Stimulated activated naive CD4-positive, alpha-beta T cell (primary cell): ENCODE data around the gene DNAJA4.
"Not testable (repeated sequence)": the region's sequence is repeated elsewhere in the genome, so short reads cannot be mapped to it uniquely, and the experiment has no call there.

Experiments
- DNase-seq, 6 experiments: peaks; one replicate each; lab custom pipeline; 2025; lab: John Stamatoyannopoulos, UW

DNAJA4 gene

DNA sequence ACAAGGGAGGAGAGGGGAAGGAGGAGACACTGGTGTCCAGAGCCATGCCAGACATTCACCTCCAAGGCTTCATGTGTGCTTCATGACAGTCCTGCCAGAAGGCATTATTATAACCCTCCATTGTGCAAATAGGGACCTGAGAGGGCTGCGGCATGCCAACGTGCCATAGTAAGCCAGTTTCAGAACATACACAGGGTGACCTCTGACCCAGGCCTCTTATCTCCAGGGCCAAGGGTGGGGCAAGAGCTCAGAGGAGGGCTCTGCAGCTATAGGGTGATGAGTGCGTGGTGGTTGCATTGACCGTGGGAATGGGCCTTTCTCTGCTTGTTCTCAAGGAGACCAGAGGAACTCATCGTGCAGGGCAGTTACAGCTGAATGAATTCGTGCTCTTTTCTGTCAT is 20.3 kb upstream of the DNAJA4 start:
- no peak for DNase-seq

DNA sequence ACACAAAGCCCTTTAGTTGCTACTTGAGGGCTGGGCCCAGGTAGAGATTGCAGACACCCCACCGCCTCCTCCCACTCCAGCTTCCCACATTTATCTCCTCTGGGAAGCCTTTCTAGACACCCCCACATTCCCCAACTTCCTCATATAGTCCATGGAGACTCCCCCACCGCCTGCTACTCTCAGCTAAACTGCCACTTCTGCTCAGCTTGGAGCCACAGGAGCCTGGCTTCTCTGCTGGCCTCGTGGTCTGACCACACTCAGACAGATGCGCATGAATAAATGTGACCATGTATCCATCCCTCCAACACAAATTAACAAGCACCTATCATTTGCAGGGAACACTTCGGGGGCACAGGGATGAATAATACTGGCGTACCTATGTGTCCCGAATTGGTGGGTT is 19.5 kb upstream of the DNAJA4 start:
- DNase-seq, result no peak

DNA sequence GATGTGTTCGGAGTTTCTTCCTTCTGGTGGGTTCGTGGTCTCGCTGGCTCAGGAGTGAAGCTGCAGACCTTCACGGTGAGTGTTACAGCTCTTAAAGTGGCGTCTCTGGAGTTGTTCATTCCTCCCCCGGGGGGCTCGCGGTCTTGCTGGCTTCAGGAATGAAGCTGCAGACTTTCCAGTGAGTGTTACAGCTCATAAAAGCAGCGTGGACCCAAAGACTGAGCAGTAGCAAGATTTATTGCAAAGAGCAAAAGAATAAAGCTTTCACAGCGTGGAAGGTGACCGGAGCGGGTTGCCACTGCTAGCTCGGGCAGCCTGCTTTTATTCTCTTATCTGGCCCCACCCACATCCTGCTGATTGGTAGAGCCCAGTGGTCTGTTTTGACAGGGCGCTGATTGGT is 19.0 kb upstream of the DNAJA4 start:
- not testable (repeated sequence) for DNase-seq

DNA sequence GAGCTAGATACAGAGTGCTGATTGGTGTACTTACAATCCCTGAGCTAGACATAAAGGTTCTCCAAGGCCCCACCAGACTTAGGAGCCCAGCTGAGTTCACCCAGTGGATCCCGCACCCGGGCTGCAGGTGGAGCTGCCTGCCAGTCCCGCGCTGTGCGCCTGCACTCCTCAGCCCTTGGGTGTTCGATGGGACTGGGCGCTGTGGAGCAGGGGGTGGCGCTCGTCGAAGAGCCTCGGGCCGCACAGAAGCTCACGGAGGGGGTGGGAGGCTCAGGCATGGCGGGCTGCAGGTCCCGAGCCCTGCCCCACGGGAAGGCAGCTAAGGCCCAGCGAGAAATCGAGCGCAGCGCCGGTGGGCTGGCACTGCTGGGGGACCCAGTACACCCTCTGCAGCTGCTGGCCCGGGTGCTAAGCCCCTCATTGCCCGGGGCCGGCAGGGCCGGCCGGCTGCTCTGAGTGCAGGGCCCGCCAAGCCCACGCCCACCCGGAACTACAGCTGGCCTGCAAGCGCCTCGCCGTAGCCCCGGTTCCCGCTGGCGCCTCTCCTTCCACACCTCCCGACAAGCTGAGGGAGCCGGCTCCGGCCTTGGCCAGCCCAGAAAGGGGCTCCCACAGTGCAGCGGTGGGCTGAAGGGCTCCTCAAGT is 18.3 kb upstream of the DNAJA4 start:
- not testable (repeated sequence) for DNase-seq

DNA sequence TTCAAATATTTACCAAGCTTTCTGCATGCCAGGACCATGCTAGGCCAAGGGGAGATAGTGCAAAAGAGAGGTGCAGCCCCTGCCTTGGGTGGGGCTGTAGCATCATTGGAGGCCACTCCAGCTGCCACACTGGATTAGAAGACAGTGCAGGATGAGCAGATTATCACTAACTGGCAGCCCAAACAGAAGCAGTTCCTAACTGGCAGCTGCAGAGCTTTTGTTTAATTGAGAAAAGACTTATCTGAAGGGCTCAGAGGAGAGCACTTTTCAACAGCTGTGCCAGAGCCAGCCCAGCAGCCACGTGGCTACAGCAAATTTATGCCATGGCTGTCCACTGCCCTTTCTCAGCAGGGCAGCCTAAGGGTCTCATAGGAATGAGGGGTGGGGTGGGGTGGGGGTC is 16.5 kb upstream of the DNAJA4 start:
- DNase-seq, result no peak

DNA sequence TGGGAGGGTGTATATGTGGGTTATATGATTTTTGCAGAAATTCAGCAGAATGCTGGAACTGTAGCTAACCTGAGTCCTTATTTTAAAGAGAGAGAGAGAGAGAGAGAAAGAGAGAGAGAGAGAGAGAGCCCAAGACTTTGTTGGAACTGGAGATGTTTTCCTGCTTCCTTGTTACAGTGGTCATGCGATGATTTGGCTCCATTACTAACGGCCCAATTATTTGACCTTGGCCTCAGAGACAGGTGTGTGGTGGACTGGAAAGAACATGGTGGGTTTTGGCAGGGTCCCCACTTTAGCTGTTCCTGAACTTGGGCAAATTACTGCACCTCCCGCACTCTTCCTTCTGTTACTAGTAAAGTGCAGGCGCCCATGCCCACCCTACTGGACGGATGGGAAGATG is 15.2 kb upstream of the DNAJA4 start:
- no peak for DNase-seq

DNA sequence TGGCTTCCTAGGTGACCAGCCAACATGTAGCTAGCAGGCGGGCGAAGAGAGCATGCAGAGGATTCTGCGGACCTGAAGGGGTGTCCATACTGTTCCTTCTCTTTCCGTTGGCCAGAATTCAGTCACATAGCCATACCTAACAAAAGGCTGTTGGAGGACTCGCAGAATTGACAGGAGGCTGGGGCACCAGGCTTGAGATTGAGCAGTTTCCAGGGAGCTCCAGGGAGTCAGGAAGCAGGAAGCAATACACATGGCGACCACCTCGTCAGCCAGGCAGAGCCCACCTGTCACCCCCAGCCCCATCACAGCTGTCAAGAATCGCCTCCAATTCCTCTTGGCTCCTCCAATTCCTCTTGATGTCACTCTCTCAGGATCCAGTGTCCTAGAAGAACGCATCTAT is 13.2 kb upstream of the DNAJA4 start:
- DNase-seq, result no peak

DNA sequence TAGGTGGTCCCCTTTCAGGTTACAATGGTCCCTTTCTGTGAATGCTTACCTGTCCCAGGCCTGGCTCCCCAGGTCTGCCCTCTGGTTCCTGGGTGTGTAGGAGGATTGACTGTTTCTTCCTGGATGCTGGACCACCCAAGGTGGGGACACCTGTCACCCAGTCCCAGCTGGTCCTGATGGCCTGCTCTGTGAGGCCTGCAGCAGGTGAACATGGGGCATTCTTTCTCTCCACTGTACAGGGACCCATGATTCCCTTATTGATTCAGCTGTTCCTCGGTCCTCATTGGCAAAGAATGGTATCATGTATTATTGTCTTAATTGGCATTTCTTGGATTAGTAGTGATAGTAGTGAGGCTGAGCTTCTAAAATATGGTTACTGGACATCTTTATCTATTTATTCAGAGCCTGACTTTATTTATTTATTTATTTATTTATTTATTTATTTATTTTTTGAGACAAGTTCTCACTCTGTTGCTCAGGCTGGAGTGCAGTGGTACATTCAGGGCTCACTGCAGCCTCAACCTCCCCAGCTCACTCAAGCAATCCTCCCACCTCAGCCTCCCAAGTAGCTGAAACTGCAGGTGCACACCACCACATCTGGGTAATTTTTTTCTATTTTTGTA is 8.8 kb upstream of the DNAJA4 start:
- DNase-seq, result no peak

DNA sequence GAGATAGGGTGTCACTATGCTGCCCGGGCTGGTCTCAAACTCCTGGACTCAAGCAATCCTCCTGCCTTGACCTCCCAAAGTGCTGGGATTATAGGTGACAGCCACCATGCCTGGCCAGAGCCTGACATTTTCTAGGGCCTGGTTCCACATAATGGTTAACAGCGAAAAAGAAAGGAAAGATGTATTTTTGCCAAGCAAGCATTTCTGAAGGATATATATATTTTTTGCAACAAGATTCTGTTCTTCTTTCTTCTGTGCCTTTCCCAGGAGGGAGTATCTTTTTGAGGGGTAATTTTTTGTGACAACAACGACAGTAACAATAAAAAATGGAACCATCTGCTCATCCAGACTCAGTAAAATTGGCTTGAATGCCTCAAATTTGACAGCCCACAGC is 8.3 kb upstream of the DNAJA4 start:
- DNase-seq, result no peak

DNA sequence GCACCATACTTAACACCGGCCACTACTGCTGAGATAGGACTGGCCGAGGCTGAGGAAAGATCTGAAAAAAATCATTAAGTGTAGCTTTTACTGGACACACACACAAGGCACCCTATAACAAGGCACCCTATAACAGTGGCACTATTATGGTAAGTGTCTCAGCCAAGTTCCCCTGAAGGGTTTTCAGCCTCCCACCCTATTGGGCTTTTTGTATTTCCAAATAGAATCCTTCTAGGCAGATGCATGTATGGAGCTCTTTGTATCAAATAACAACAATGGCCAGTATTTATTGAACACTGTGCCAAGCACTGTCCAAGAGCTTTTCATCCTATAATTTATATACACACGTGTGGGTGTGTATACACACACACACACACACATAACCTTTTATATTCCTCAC is 6.7 kb upstream of the DNAJA4 start:
- no peak for DNase-seq

DNA sequence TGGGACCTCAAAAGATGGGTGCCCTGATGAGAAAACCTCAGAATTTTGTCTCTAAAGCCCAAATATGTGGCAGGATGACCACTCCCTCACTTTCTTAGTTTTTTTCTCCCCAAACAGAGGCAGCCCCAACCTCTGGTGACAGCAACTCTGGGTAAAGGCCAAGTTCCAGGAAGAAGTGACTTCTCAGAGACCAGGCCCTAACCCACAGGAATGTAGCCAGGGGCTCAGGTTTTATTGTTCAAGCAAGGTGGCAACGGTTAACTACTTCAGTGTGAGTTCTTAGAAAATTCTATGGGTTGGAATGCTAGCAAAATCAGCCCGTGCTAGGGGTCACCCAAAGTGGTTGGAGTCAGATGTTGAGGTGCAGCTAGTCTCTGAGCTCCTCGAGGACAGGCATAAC is 5.1 kb upstream of the DNAJA4 start:
- DNase-seq, result no peak

DNA sequence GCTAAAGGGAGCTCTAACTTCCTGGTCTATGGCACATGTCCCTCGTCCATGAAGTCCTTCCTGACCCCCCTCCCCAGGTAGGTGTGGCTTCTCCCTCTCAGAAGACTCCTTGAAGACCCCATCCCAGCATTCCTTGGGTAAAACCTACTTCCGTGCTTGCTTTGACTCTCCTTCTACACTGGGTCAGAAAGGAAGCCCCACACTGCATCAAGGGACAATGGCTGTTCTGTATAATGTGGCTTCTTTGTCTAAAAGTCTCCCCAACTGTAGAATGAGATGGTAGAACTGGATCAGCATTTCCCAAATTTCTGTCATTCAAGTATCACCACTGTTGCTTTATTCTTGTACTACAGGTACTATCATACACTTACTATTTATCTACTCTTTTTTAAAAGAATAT is 3.9 kb upstream of the DNAJA4 start:
- DNase-seq, result no peak

DNA sequence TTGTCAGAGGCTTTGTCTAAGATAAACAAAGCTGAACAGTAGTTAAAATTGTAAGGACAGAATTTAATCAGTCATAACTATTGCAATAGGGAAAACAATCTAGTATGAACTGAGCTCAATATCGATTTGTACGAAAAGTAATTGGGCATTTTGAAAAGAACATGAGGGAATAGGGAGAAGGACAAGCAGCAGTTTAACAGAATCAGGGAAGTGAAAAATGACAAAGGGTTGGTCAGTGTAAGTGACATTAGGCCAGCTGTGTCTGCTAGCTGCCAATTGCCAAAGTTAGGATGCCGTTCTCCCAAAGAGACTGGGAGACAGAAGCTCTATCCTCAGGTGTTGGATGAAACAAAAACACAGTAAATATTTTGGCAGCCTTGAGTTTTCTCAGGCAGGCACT is 3.3 kb upstream of the DNAJA4 start:
- no peak for DNase-seq

DNA sequence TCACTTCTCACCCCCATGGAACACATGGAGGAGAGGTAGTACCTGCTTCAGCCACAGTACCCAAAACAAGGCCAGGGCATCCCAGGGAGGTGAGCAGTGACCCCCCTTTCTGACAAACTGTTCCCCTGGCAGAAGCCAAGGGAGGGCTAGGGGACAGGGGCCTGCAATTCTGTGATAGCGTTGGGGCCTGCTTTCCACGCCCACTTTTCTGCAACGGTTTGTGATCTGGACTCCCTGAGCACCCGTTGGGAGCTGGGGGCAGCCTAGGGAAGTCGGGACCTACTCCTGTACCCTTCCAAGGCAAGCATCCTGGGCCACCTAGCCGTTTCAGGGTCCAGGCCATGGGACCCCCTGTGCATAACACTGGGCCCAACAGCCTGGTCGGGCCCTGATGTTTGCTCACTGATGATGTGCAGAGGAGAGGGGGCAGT is 996 bp upstream of the DNAJA4 start:
- no peak for DNase-seq

DNA sequence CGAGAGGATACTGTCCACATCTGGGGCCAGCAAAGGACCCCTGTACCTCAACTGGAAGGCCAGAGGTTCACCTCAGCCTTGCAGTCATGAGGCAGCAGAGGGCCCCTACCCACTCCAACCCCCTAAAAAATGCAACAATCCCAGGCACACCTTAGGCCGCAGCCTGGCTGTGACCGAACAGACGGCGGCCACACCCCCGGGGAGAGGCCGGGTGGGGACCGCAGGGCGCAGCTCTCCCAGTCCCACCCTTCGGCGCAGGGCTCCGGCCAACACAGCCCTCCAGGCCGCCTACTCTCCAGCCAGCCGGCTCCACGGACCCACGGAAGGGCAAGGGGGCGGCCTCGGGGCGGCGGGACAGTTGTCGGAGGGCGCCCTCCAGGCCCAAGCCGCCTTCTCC is 457 bp upstream of the DNAJA4 start:
- no peak for DNase-seq

DNA sequence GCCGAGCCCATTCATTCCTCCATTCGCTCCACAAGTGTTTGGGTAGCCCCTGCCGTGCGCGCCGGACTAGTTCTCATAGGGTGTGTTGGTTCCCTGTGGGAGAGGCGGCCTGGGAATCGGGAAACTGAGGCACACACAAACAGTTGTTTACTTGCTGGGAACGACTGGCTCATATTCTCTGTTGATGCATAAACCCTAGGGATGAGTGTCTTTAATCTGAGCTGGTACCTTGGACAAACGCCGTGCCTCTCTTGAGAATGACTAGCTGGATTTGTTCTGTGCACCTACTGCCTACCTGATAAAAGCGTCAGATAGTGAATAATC is 737 bp downstream of the DNAJA4 start:
- no peak for DNase-seq

DNA sequence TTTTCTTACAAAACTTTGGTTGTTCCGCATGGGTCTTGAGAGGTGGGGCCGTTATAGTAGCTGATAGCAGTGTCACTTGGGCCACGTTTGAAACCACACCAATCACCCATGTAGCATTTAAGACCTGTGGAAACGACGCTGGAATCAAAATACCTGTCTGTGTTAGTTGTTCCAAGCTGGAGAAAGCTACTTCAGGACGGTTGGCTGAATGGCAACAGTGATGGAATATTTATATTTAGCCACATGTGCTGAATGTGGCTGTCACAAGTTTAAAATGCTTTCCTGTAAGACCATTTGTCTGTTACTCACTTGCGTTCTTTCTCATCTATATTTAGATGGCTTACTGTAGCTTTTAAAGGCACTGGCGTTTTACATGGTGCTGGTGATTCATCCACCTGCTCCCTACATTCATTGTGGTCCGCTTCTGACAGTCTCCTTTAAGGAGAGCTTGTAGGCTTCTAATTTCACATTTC is 1.4 kb downstream of the DNAJA4 start:
- no peak for DNase-seq

DNA sequence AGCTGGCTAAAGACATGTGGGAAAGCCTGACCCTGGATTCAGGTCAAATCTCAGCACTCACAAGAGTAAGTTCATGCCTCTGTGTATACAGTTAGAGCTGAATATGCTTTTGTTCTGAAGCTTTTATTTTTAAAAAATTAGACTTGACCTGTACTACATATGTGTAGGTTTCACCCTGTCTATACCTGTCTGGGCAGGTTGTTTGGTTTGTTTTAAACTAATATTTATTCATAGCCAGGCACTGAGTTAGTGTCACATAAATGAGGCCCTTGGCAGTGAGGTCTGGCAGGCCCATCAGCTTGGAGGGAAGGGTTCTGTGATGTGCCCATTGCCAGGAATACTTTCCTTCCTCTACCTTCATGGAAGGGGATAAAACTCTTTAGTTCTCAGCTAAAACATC is 1.9 kb downstream of the DNAJA4 start:
- no peak for DNase-seq

DNA sequence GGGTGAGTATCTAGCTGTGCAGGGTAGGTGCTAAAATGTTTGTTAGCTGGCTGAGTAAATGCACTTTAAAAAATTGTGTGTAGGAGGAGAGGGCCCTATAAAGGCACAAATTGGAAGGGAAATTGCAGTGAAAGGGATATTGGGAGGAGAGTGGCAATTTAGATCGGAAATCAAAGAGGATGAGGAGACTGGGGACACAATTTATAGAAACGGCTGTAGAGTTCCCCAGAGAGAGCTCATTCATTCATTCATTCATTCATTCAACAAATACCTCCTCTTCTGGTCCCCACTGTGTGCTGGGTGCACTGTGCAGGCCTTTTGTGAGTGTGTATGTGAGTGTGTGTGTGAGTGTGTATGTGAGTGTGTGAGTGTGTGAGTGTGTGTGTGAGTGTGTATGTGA is 2.4 kb downstream of the DNAJA4 start:
- DNase-seq, result no peak

DNA sequence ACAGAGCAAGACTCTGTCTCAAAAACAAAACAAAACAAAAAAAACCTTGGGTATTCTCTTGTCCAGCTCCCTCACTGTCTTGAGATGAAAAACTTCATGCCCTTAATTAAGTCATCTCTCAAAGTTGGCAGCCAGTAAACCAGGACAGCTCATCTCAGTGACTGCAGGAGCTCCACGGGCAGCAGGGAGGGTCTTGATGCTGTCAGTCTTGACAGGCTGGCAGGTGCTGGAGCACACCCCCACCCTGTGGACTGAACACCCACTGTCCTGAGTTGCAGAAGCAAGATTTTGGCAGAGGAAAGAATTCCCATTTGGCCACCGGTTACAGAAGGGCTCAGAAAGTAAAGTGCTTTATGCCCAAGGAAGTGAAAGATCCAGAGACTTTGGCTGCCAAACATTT is 8.0 kb downstream of the DNAJA4 start:
- DNase-seq, result no peak

DNA sequence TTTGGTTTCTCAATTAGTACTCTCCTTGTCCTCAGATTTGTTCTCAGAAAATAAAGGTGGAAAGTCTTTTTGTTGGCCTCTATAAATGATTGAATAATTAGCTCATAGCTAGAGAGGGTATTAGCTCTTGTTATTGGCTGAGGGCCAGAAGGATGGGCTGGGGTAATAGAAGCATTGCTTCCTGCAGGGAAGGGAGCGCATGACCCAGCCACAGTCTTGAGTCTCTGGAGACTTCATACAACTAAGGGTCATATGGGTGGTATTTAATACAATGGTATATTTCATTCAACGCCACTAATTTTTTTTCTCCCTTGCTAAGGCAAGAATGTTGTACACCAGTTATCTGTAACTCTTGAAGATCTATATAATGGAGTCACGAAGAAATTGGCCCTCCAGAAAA is 8.4 kb downstream of the DNAJA4 start:
- no peak for DNase-seq

DNA sequence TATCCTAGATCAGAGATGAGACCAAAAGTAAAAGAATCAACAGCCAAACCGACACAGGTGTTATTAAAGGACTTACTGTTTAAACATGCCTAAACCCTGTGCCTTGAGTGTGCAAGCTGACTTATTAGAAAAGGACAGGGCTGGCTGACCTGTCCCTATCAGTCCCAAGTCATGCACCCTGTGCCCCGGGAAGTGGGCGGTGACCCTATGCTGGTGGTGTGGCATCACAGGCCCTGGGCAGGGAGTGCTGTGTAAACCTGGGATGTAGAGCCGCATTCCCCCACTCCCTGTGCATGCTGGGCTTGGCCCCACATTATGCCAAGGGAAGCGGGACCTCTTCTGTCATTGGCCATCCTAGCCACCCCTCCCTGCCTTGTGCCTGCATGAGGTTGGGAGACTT is 10.6 kb downstream of the DNAJA4 start:
- DNase-seq, result no peak

DNA sequence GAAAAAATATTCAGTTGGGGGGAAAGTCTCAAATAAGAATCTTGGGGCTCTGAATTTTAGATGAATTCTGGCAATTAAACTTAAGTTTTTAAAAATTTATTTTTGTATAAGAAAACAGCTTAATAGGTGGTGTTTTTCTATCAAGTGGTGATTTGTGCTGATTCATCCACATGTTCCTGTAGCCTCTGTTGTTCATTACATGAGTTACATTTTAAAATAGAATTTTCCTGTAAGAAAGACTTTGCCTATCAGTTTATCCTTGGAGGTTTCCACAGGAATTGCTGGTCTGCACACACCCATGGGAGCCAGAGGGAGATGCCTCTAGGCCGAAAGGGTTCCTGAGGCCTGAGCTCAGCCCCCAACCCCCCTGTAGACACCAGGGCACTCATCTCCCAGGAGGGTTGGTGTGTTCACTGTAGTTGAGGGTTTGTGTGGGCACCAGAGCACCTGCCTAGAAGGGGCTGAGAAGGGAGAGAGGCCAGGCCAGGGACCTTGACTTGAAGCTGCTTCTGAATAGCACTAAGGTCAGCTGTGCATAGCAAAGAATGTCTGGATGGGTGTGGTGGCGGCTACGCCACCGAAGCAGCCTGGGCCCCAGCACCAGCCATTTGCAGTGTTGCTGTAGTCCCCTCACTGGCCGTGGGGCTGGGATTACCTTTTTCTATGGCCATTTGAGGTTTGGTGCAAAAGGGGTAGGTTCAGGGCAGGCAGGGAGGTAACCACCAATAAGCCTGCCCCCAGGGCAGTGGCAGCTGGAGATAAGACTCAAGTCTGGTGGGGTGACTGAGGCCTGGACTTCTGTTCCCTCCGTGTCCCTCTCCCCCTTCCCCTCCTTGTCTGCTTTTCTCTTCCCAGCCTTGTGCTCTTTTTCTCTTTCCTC is 11.9 kb downstream of the DNAJA4 start:
- DNase-seq, result no peak
